WTC11 (cell line): ENCODE results near the gene PLCG2. TPM values are rescaled to one million over a fixed set of nuclear protein-coding genes. Genes with fewer than 3 reads are reported as not detected.

Experiments
- ATAC-seq: fragments of 200-7000 bp; cut with Tn5 transposase; 2 replicates; pipeline ENCODE4 v1.10.0; 2021; ENCODE audit warnings: mild to moderate bottlenecking, moderate library complexity
- CTCF ChIA-PET: fragments of 300-600 bp; sonication (Branson Sonifier 250); formaldehyde crosslinking; loops from one replicate; lab custom pipeline; 2021; ENCODE audit warnings: antibody characterized with exemption; lab: Charles Lee
- POLR2A ChIA-PET: fragments of 350-600 bp; sonication (Branson Sonifier 250); formaldehyde crosslinking; loops from one replicate; lab custom pipeline; 2021; ENCODE audit warnings: antibody characterized with exemption; lab: Charles Lee
- DNase-seq: peaks from one replicate; pipeline ENCODE4 v3.0.0; 2021; ENCODE audit warnings: low spot score
- H3K27ac Mint-ChIP-seq: 2 replicates; pipeline ENCODE4 v1.8.0; 2021; ENCODE audit warnings: mixed read lengths
- H3K27me3 Mint-ChIP-seq: 2 replicates; pipeline ENCODE4 v1.8.0; 2021; ENCODE audit warnings: low read depth, mild to moderate bottlenecking, moderate library complexity, mixed read lengths
- H3K36me3 Mint-ChIP-seq: 2 replicates; pipeline ENCODE4 v1.8.0; 2021; ENCODE audit warnings: mixed read lengths
- H3K4me1 Mint-ChIP-seq: 2 replicates; pipeline ENCODE4 v1.8.0; 2022; ENCODE audit warnings: mixed read lengths
- H3K4me3 Mint-ChIP-seq: 2 replicates; pipeline ENCODE4 v1.8.0; 2021; ENCODE audit warnings: mild to moderate bottlenecking, moderate library complexity, mixed read lengths
- H3K9me3 Mint-ChIP-seq: 2 replicates; pipeline ENCODE4 v1.8.0; 2021; ENCODE audit warnings: mixed read lengths
- AFF4 ChIP-seq: sonication (generic); formaldehyde crosslinking; IDR thresholded peaks from 2 replicates; pipeline ENCODE4 v1.8.1; 2023; ENCODE audit warnings: mild to moderate bottlenecking, missing genetic modification reagents, borderline replicate concordance
- AR ChIP-seq: fragments of 250-450 bp; sonication (Bioruptor Pico); IDR thresholded peaks from 2 replicates; pipeline ENCODE4 v1.9.0; 2021; ENCODE audit warnings: mild to moderate bottlenecking
- ELF4 ChIP-seq: sonication (generic); formaldehyde crosslinking; IDR thresholded peaks from 2 replicates; pipeline ENCODE4 v1.8.1; 2022; ENCODE audit warnings: low read depth, mild to moderate bottlenecking, moderate library complexity, missing genetic modification reagents
- ESRRA ChIP-seq: sonication (generic); formaldehyde crosslinking; IDR thresholded peaks from 2 replicates; pipeline ENCODE4 v1.8.1; 2022; ENCODE audit warnings: mild to moderate bottlenecking, missing genetic modification reagents, borderline replicate concordance
- HMGXB4 ChIP-seq: sonication (generic); formaldehyde crosslinking; IDR thresholded peaks from 2 replicates; pipeline ENCODE4 v1.8.1; 2023; ENCODE audit warnings: mild to moderate bottlenecking, moderate library complexity, missing genetic modification reagents
- JUN ChIP-seq: sonication (generic); formaldehyde crosslinking; IDR thresholded peaks from 2 replicates; pipeline ENCODE4 v1.8.0; 2023; ENCODE audit warnings: mild to moderate bottlenecking, missing genetic modification reagents
- KAT7 ChIP-seq: sonication (generic); formaldehyde crosslinking; IDR thresholded peaks from 2 replicates; pipeline ENCODE4 v1.8.1; 2023; ENCODE audit warnings: missing genetic modification reagents, mild to moderate bottlenecking, borderline replicate concordance
- NFATC4 ChIP-seq: fragments of 250-450 bp; sonication (Bioruptor Pico); IDR thresholded peaks from 2 replicates; pipeline ENCODE4 v1.9.0; 2021; ENCODE audit warnings: mild to moderate bottlenecking
- PRRX2 ChIP-seq: fragments of 250-450 bp; sonication (Bioruptor Pico); IDR thresholded peaks from 2 replicates; pipeline ENCODE4 v1.8.0; 2021; ENCODE audit warnings: mild to moderate bottlenecking
- STAT6 ChIP-seq: sonication (generic); formaldehyde crosslinking; conservative IDR thresholded peaks from 2 replicates; pipeline ENCODE4 v1.8.1; 2023; ENCODE audit warnings: mild to moderate bottlenecking, low read depth, missing genetic modification reagents, moderate library complexity
- USF2 ChIP-seq: sonication (generic); formaldehyde crosslinking; IDR thresholded peaks from 2 replicates; pipeline ENCODE4 v1.8.1; 2023; ENCODE audit warnings: mild to moderate bottlenecking, missing genetic modification reagents, moderate library complexity
- ZNF281 ChIP-seq: sonication (generic); formaldehyde crosslinking; IDR thresholded peaks from 2 replicates; pipeline ENCODE4 v1.8.0; 2023; ENCODE audit warnings: mild to moderate bottlenecking, missing genetic modification reagents
- ZNF532 ChIP-seq: fragments of 250-450 bp; sonication (Bioruptor Pico); IDR thresholded peaks from 2 replicates; pipeline ENCODE4 v1.9.0; 2021; ENCODE audit warnings: mild to moderate bottlenecking, borderline replicate concordance
- ZNF671 ChIP-seq: fragments of 250-450 bp; sonication (Bioruptor Pico); IDR thresholded peaks from 2 replicates; pipeline ENCODE4 v1.8.0; 2021; ENCODE audit warnings: mild to moderate bottlenecking
- total RNA-seq: library from RNA; stranded (reverse); gene quantifications from 3 replicates; pipeline ENCODE4 v1.2.3, GENCODE V29; 2021

The PLCG2 gene
- total RNA-seq, 1 experiment from 2014 or later, result 7.0 TPM

- TF ChIP-seq HMGXB4 (CRISPR knock-in tag) (no peak), STAT6 (CRISPR knock-in tag) (no peak), PRRX2 (no peak), AR (CRISPR knock-in tag) (no peak), ZNF281 (CRISPR knock-in tag) (no peak), ZNF671 (CRISPR knock-in tag) (no peak), NFATC4 (CRISPR knock-in tag) (no peak), USF2 (CRISPR knock-in tag) (no peak), ELF4 (CRISPR knock-in tag) (no peak)
- TF ChIP-seq, all 79 proteins: peak for 0
- CTCF ChIA-PET, result interaction anchor here (1.9 kb wide), 1 partner anchor 132 kb away, joined by 12 read pairs; no protein-coding TSS in a partner anchor
These were observed 102.1 kb downstream of the PLCG2 start for GRCh38 chr16:81881228-81881627.

GRCh38 chr16:81882559-81882958 lies 103.5 kb downstream of the PLCG2 start:
- Mint-ChIP-seq H3K4me1 (peaks cover 12% of the 10 kb centered on the region), H3K36me3 (no peaks in the 10 kb centered on the region), H3K9me3 (no peaks in the 10 kb centered on the region), H3K4me3 (no peak overlapping the region), H3K27me3 (no peaks in the 10 kb centered on the region), H3K27ac (no peak overlapping the region)
- ATAC-seq (no peak), DNase-seq (no peak)
- ChIA-PET POLR2A (no interaction called here), CTCF (interaction anchor here (0.6 kb wide), 1 partner anchor 104 kb away, joined by 5 read pairs; the partner anchor contains the start of gene PLCG2)
- no peak for TF ChIP-seq KAT7 (CRISPR knock-in tag)
- TF ChIP-seq NFATC4 (CRISPR knock-in tag), result no peak
- no peak for TF ChIP-seq ESRRA (CRISPR knock-in tag)
- no peak for TF ChIP-seq AFF4 (CRISPR knock-in tag)
- TF ChIP-seq JUN (CRISPR knock-in tag), result no peak
- TF ChIP-seq ZNF532 (CRISPR knock-in tag), result no peak

More at GRCh38 chr16:81881228-81881627, 102.1 kb downstream of the PLCG2 start:
- H3K4me1 Mint-ChIP-seq, result peaks cover 12% of the 10 kb centered on the region
- H3K4me3 Mint-ChIP-seq, result no peak overlapping the region
- ATAC-seq, result no peak
- no peaks in the 10 kb centered on the region for H3K27me3 Mint-ChIP-seq
- no peaks in the 10 kb centered on the region for H3K9me3 Mint-ChIP-seq
- POLR2A ChIA-PET, result interaction anchor here (0.6 kb wide), 1 partner anchor 180 kb away, joined by 4 read pairs; no protein-coding TSS in a partner anchor
- H3K36me3 Mint-ChIP-seq, result no peaks in the 10 kb centered on the region
- H3K27ac Mint-ChIP-seq, result no peak overlapping the region
- no peak for DNase-seq
